COR-L47 (cell line): ENCODE measurements around the gene NEUROD2.

Source experiments
- DNase-seq: peaks from one replicate; lab custom pipeline; 2025; lab: John Stamatoyannopoulos, UW

The NEUROD2 gene

GRCh38 chr17:39634384-39634871, 26.7 kb upstream of the NEUROD2 start:
- DNase-seq: peak; percentile 44

GRCh38 chr17:39633570-39634183, 26.0 kb upstream of the NEUROD2 start:
- no peak for DNase-seq

- peak; percentile 33 for DNase-seq
These were observed 24.6 kb upstream of the NEUROD2 start for GRCh38 chr17:39632153-39632941.

GRCh38 chr17:39631403-39631802, 23.7 kb upstream of the NEUROD2 start:
- peak; percentile 26 for DNase-seq

- no peak for DNase-seq
These were observed 22.2 kb upstream of the NEUROD2 start for GRCh38 chr17:39629898-39630297.

- DNase-seq: peak; percentile 10
These were observed 21.8 kb upstream of the NEUROD2 start for GRCh38 chr17:39629494-39629880.

- peak; percentile 55 for DNase-seq
These were observed 21.2 kb upstream of the NEUROD2 start for GRCh38 chr17:39628655-39629493.

GRCh38 chr17:39627712-39628516, 20.2 kb upstream of the NEUROD2 start:
- peak; percentile 66 for DNase-seq

GRCh38 chr17:39627047-39627711, 19.5 kb upstream of the NEUROD2 start:
- DNase-seq: no peak

GRCh38 chr17:39626171-39627046, 18.7 kb upstream of the NEUROD2 start, which contains the start of gene PPP1R1B:
Gene PPP1R1B (plus strand): TSS chr17:39626952. CDS start chr17:39627393, 441 bp downstream.
- peak; percentile 21 for DNase-seq

- DNase-seq: no peak
These were observed 17.6 kb upstream of the NEUROD2 start for GRCh38 chr17:39625198-39625785.

GRCh38 chr17:39624313-39624712, 16.6 kb upstream of the NEUROD2 start:
- no peak for DNase-seq

GRCh38 chr17:39623356-39623950, 15.7 kb upstream of the NEUROD2 start:
- DNase-seq: peak; percentile 73

GRCh38 chr17:39622380-39623006, 14.8 kb upstream of the NEUROD2 start:
- DNase-seq: no peak

- peak; percentile 71 for DNase-seq
These were observed 14.0 kb upstream of the NEUROD2 start for GRCh38 chr17:39621523-39622379.

- DNase-seq: no peak
These were observed 12.0 kb upstream of the NEUROD2 start for GRCh38 chr17:39619786-39620101.

- no peak for DNase-seq
These were observed 11.5 kb upstream of the NEUROD2 start for GRCh38 chr17:39618956-39619785.
